Lung (tissue), 12 donors: ENCODE data around the gene KCNC4. TPM values are rescaled to one million over a fixed set of nuclear protein-coding genes. Genes with fewer than 3 reads are reported as not detected.

Experiments used
- ATAC-seq: fragments of 200-7000 bp; cut with Tn5 transposase; one replicate; pipeline ENCODE4 v1.9.1; 2020; ENCODE audit warnings: moderate number of reproducible peaks; ENCODE audit not compliant: insufficient read depth, low FRiP score
- DNase-seq, 3 donors: peaks; one replicate each; pipeline ENCODE4 v3.0.0-alpha.2; 2013 to 2017
- H3K27ac ChIP-seq, 2 donors: one replicate each; pipeline ENCODE4 v1.5.1; 2013; ENCODE audit warnings: mild to moderate bottlenecking in 2 of 2, moderate library complexity in 2 of 2, control low read depth in 1 of 2, inconsistent platforms in 1 of 2, low read depth in 1 of 2, low read length in 1 of 2
- H3K27me3 ChIP-seq, 3 donors: one replicate each; pipeline ENCODE4 v1.5.1; 2013; ENCODE audit warnings: low read length in 2 of 3; ENCODE audit not compliant: control insufficient read depth in 3 of 3, insufficient read depth in 3 of 3
- H3K36me3 ChIP-seq, 4 donors: one replicate each; pipeline ENCODE4 v1.5.1; 2013; ENCODE audit warnings: low read length in 4 of 4, mild to moderate bottlenecking in 1 of 4, moderate library complexity in 1 of 4; ENCODE audit not compliant: control insufficient read depth in 4 of 4, insufficient read depth in 4 of 4
- H3K4me1 ChIP-seq, 5 donors: one replicate each; pipeline ENCODE4 v1.5.1; 2013; ENCODE audit warnings: low read length in 5 of 5, mild to moderate bottlenecking in 2 of 5, moderate library complexity in 1 of 5; ENCODE audit not compliant: control insufficient read depth in 5 of 5, insufficient read depth in 5 of 5
- H3K4me3 ChIP-seq: one replicate; pipeline ENCODE4 v1.5.1; 2013; ENCODE audit warnings: mild to moderate bottlenecking, control low read depth, moderate library complexity
- H3K9ac ChIP-seq, 2 donors: one replicate each; pipeline ENCODE4 v1.5.1; 2013; ENCODE audit warnings: low read length in 2 of 2, control low read depth in 1 of 2; ENCODE audit not compliant: insufficient read depth in 1 of 2
- H3K9me3 ChIP-seq, 4 donors: one replicate each; pipeline ENCODE4 v1.5.1; 2013; ENCODE audit warnings: low read length in 3 of 4, mild to moderate bottlenecking in 1 of 4, moderate library complexity in 1 of 4; ENCODE audit not compliant: control insufficient read depth in 4 of 4, insufficient read depth in 3 of 4
- CTCF ChIP-seq: IDR thresholded peaks from 2 replicates; pipeline ENCODE4 v1.5.1; 2012; ENCODE audit warnings: mild to moderate bottlenecking; ENCODE audit errors: control extremely low read depth, extremely low read depth
- WGBS, 2 donors: extraction: QIAGEN DNeasy Blood & Tissue Kit; methylation state at CpG; one replicate each; pipeline ENCODE4 v1.1.7; 2013; 5-methylcytosine and 5-hydroxymethylcytosine counted together
- polyA plus RNA-seq, 2 donors: library from polyadenylated mRNA; stranded (reverse); fragments of 200-250 nt; gene quantifications; one replicate each; pipeline ENCODE4 v1.2.1, GENCODE V29; 2013
- total RNA-seq, 2 donors: library from RNA; depleted of rRNA in 1 of 2; stranded (reverse); fragments of >200 nt in 1 of 2; gene quantifications; one replicate each; pipeline ENCODE4 v1.2.1, GENCODE V29; 2014 to 2021
- donor health status: control.
- donor health status: control.
- donor health status: Bipolar disorder and iron deficiency.
- donor health status: healthy.
- donor health status: DM: yes; HTN: yes; CAD: no.

Gene KCNC4
- total and polyA plus RNA-seq, 4 donors, result 3.1 to 9.2 (median 3.5) TPM

DNA sequence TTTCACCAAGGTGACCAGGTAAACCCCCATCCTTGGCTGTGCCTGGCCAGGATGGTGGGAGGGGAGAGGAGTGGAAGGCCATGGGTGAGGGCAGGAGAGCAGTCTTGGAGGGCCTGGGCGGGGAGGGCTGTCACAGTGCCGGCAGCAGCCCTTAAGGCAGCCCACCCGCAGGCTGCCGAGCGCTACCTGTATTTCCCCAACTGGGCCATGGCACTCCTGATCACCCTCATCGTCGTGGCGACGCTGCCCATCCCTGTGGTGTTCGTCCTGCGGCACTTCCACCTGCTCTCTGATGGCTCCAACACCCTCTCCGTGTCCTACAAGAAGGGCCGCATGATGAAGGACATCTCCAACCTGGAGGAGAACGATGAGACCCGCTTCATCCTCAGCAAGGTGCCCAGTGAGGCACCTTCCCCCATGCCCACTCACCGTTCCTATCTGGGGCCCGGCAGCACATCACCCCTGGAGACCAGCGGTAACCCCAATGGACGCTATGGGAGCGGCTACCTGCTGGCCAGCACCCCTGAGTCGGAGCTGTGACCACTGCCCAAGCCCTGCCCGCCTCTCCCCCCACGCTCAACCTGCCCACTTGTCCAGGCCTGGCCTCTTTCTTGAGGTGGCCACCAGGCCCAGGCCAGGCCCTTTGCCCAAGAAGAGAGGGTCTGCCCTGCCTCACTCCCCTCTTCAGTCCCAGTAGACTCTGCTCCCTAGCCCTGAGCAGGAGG, 12.0 kb upstream of the KCNC4 start:
- Histone ChIP-seq H3K9me3 (peaks cover 0 to 2% (median 0%) of the 10 kb centered on the region in 4 donors), H3K36me3 (no peaks in the 10 kb centered on the region), H3K4me3 (no peak overlapping the region), H3K9ac (no peak overlapping the region), H3K27me3 (no peaks in the 10 kb centered on the region), H3K4me1 (no peaks in the 10 kb centered on the region), H3K27ac (no peak overlapping the region)
- 93 to 96% methylated on average over 23 of the region's 23 CpGs for WGBS, 2 donors
- no peak for TF ChIP-seq CTCF
- DNase-seq (no peak), ATAC-seq (no peak)

GRCh38 chr1:110198746-110199145, 11.4 kb upstream of the KCNC4 start:
- H3K9ac ChIP-seq, result no peak overlapping the region
- no peaks in the 10 kb centered on the region for H3K36me3 ChIP-seq
- DNase-seq (no peak), ATAC-seq (no peak)
- WGBS, 2 donors, result 94 to 95% methylated on average over 2 of the region's 2 CpGs
- no peak for TF ChIP-seq CTCF
- no peaks in the 10 kb centered on the region for H3K27me3 ChIP-seq
- H3K9me3 ChIP-seq, result peaks cover 0 to 2% (median 0%) of the 10 kb centered on the region in 4 donors
- no peaks in the 10 kb centered on the region for H3K4me1 ChIP-seq
- no peak overlapping the region for H3K4me3 ChIP-seq
- H3K27ac ChIP-seq, result no peak overlapping the region

DNA sequence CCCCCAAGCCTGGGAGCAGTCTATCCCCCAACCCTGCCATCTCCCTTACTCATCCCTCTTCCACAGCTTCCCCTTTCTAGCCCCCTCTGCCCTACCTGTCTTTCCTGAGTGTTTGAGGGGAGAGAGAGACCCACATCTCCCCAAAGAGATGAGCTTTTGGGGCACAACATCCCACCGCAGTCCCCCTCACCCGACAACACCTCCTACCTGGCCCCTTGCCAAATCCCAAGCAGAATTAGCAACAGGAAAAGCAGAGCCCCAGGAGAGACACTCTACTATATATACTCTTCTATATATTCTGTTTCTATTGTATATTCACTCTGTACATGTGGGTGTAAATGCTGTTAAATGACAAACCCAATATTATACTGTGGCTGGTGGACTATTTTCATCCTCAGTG, 9.9 kb upstream of the KCNC4 start:
- no peak overlapping the region for H3K4me3 ChIP-seq
- no peak for ATAC-seq
- H3K9ac ChIP-seq, result no peak overlapping the region
- no peak overlapping the region for H3K27ac ChIP-seq
- H3K9me3 ChIP-seq, result peaks cover 0 to 2% (median 0%) of the 10 kb centered on the region in 4 donors
- no peak for DNase-seq
- no peaks in the 10 kb centered on the region for H3K36me3 ChIP-seq
- H3K27me3 ChIP-seq, result no peaks in the 10 kb centered on the region
- no peaks in the 10 kb centered on the region for H3K4me1 ChIP-seq
- TF ChIP-seq CTCF, result no peak
- WGBS, 2 donors, result 20 to 37% methylated on average over 2 of the region's 2 CpGs

DNA sequence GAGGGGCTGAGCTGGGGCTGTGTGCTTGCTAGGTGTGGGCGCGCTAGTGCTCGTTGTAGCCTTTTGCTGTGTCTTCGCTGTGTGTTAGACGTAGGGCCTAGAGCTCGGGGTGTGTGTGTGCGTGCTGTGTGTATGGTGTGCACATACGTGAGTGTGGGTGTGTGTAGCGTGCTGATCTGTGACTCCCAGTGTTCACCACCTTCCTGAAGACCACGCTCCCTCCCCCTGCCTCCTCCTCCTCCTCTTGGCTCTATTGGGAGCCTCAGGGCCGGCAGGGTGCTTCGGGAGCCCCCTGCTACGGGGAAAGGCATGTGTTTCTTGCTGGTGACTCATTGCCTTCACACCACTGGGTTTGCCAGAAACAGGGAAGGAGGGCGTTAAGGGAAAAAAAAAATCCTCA, 9.4 kb upstream of the KCNC4 start:
- WGBS, 2 donors, result 71 to 91% methylated on average over 14 of the region's 14 CpGs
- DNase-seq (no peak), ATAC-seq (no peak)
- TF ChIP-seq CTCF, result no peak
- Histone ChIP-seq H3K9ac (no peak overlapping the region), H3K9me3 (peaks cover 0 to 2% (median 0%) of the 10 kb centered on the region in 4 donors), H3K27ac (no peak overlapping the region), H3K4me1 (no peaks in the 10 kb centered on the region), H3K27me3 (no peaks in the 10 kb centered on the region), H3K4me3 (no peak overlapping the region), H3K36me3 (no peaks in the 10 kb centered on the region)
